DOHH2 (cell line): ENCODE measurements around the gene ANKRD2.

ENCODE experiments used
- EZH2phosphoT487 ChIP-seq: fragments of 200-600 bp; sonication (generic); IDR thresholded peaks from 2 replicates; pipeline ENCODE4 v1.6.1; 2017; ENCODE audit warnings: borderline replicate concordance, mild to moderate bottlenecking, antibody characterized with exemption, low read length, moderate library complexity, mixed read lengths
- TF ChIP-seq, protein P1 (sequence below): fragments of 200-600 bp; sonication (generic); IDR thresholded peaks from one replicate; pipeline ENCODE4 v1.5.1; 2014; ENCODE audit warnings: antibody characterized with exemption, mild to moderate bottlenecking, low read depth, low read length; ENCODE audit not compliant: poor library complexity, severe bottlenecking

GRCh38 chr10:97571622-97572021 lies 957 bp upstream of the ANKRD2 start:
- TF ChIP-seq, protein P1, sequence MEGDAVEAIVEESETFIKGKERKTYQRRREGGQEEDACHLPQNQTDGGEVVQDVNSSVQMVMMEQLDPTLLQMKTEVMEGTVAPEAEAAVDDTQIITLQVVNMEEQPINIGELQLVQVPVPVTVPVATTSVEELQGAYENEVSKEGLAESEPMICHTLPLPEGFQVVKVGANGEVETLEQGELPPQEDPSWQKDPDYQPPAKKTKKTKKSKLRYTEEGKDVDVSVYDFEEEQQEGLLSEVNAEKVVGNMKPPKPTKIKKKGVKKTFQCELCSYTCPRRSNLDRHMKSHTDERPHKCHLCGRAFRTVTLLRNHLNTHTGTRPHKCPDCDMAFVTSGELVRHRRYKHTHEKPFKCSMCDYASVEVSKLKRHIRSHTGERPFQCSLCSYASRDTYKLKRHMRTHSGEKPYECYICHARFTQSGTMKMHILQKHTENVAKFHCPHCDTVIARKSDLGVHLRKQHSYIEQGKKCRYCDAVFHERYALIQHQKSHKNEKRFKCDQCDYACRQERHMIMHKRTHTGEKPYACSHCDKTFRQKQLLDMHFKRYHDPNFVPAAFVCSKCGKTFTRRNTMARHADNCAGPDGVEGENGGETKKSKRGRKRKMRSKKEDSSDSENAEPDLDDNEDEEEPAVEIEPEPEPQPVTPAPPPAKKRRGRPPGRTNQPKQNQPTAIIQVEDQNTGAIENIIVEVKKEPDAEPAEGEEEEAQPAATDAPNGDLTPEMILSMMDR = no peak
- no peak for TF ChIP-seq EZH2phosphoT487
